HCT116 (cell line): Measurements from ENCODE around the gene C4orf54. TPM values are rescaled to one million over a fixed set of nuclear protein-coding genes. Genes with fewer than 3 reads are reported as not detected.

Experiments used
- ATAC-seq: fragments of 200-7000 bp; cut with Tn5 transposase; 2 replicates; pipeline ENCODE4 v1.9.1; 2020; ENCODE audit warnings: mild to moderate bottlenecking, moderate library complexity
- BruUV-seq: library from RNA; stranded (reverse); fragments of 400-500 nt; replicated peaks from 2 replicates; lab custom pipeline; 2021; lab: Mats Ljungman, UMichigan
- CTCF ChIA-PET: fragments of 300-600 bp; sonication (Branson Sonifier 250); formaldehyde crosslinking; loops from one replicate; lab custom pipeline; 2021; ENCODE audit warnings: antibody characterized with exemption; lab: Charles Lee
- POLR2A ChIA-PET: fragments of 300-600, 350-600 bp; sonication (Branson Sonifier 250); formaldehyde crosslinking; loops from one replicate; lab custom pipeline; 2021; ENCODE audit warnings: antibody characterized with exemption; lab: Charles Lee
- RAD21 ChIA-PET, 2 experiments: fragments of 300-600 bp; sonication (Branson Sonifier 250); formaldehyde crosslinking; loops; one replicate each; lab custom pipeline; 2023; ENCODE audit warnings: low total read pairs in 2 of 2; ENCODE audit not compliant: uncharacterized antibody in 2 of 2, unreplicated experiment in 2 of 2, low non-redundant PET in 1 of 2; lab: Charles Lee
- DNase-seq: peaks from one replicate; pipeline ENCODE4 v3.0.0-alpha.2; 2010; ENCODE audit warnings: low read depth, low spot score
- H2AFZ ChIP-seq: fragments of 200-600 bp; shearing (Covaris generic), sonication (generic); 2 replicates; pipeline ENCODE4 v1.6.1; 2017; ENCODE audit warnings: low read depth, mixed run types, mixed read lengths, antibody characterized with exemption, low read length; ENCODE audit not compliant: poor library complexity, severe bottlenecking
- H3K27ac ChIP-seq: 2 replicates; pipeline ENCODE4 v1.5.1; 2012; ENCODE audit warnings: low read depth, low read length
- H3K27me3 ChIP-seq: fragments of 200-600 bp; sonication (generic); 2 replicates; pipeline ENCODE4 v1.6.1; 2016; ENCODE audit warnings: mixed run types, low read length, mixed read lengths; ENCODE audit not compliant: insufficient read depth
- H3K36me3 ChIP-seq, 2 experiments: fragments of 200-500 bp in 1 of 2; fragments of 200-600 bp in 1 of 2; sonication (Bioruptor generic) in 1 of 2; sonication (generic) in 1 of 2; 2 replicates each; pipeline versions ENCODE4 v1.5.1 to v1.6.1; 2014 to 2016; ENCODE audit warnings: low read length in 2 of 2, inconsistent platforms in 1 of 2, mixed read lengths in 1 of 2, mixed run types in 1 of 2; ENCODE audit not compliant: insufficient read depth in 2 of 2, control insufficient read depth in 1 of 2
- H3K4me1 ChIP-seq, 2 experiments: fragments of 200-600 bp in 1 of 2; sonication (generic) in 1 of 2; 2 replicates each; pipeline versions ENCODE4 v1.5.1 to v1.6.1; 2012 to 2017; ENCODE audit warnings: low read length in 2 of 2, inconsistent platforms in 1 of 2, mild to moderate bottlenecking in 1 of 2, mixed read lengths in 1 of 2, mixed run types in 1 of 2, moderate library complexity in 1 of 2; ENCODE audit not compliant: insufficient read depth in 2 of 2, control insufficient read depth in 1 of 2
- H3K4me2 ChIP-seq: fragments of 200-600 bp; sonication (generic); 2 replicates; pipeline ENCODE4 v1.6.1; 2017; ENCODE audit warnings: mixed run types, low read length, mixed read lengths
- H3K4me3 ChIP-seq, 2 experiments: fragments of 200-600 bp in 1 of 2; sonication (generic) in 1 of 2; replicated peaks in 1 of 2; 2 replicates each; pipeline ENCODE4 v1.5.1; 2011 to 2016; ENCODE audit warnings: low read length in 2 of 2, control low read depth in 1 of 2, low read depth in 1 of 2, mild to moderate bottlenecking in 1 of 2, mixed read lengths in 1 of 2, mixed run types in 1 of 2
- H3K79me2 ChIP-seq: fragments of 200-600 bp; sonication (generic); 2 replicates; pipeline ENCODE4 v1.6.1; 2017; ENCODE audit warnings: mild to moderate bottlenecking, mixed run types, low read length, moderate library complexity, mixed read lengths; ENCODE audit not compliant: insufficient read depth
- H3K9ac ChIP-seq: fragments of 200-600 bp; sonication (generic); 2 replicates; pipeline ENCODE4 v1.6.1; 2016; ENCODE audit warnings: low read length, mixed read lengths
- H3K9me2 ChIP-seq: fragments of 200-600 bp; sonication (generic), shearing (Covaris generic); 2 replicates; pipeline ENCODE4 v1.6.1; 2017; ENCODE audit warnings: mixed run types, mild to moderate bottlenecking, moderate library complexity; ENCODE audit not compliant: insufficient read depth
- H3K9me3 ChIP-seq, 2 experiments: fragments of 200-500 bp in 1 of 2; fragments of 200-600 bp in 1 of 2; sonication (Bioruptor generic) in 1 of 2; sonication (generic) in 1 of 2; 2 replicates each; pipeline ENCODE4 v1.6.1; 2014 to 2017; ENCODE audit warnings: low read length in 2 of 2, mixed read lengths in 2 of 2, inconsistent platforms in 1 of 2, low read depth in 1 of 2, mild to moderate bottlenecking in 1 of 2, mixed run types in 1 of 2, moderate library complexity in 1 of 2; ENCODE audit not compliant: control insufficient read depth in 1 of 2, insufficient read depth in 1 of 2
- H4K20me1 ChIP-seq: fragments of 200-600 bp; sonication (generic), shearing (Covaris generic); 2 replicates; pipeline ENCODE4 v1.6.1; 2017; ENCODE audit warnings: mixed run types, mild to moderate bottlenecking, moderate library complexity; ENCODE audit not compliant: insufficient read depth
- CTCF ChIP-seq, 3 experiments: fragments of 200-600 bp in 1 of 3; sonication (generic) in 1 of 3; IDR thresholded peaks in 2 of 3; conservative IDR thresholded peaks in 1 of 3; 2 replicates each; pipeline ENCODE4 v1.5.1; 2012 to 2017; ENCODE audit warnings: low read depth in 2 of 3, low read length in 2 of 3, antibody characterized with exemption in 1 of 3, borderline replicate concordance in 1 of 3, control low read depth in 1 of 3, mild to moderate bottlenecking in 1 of 3, mixed read lengths in 1 of 3, mixed run types in 1 of 3, moderate library complexity in 1 of 3; ENCODE audit not compliant: insufficient read depth in 1 of 3
- EGR1 ChIP-seq: IDR thresholded peaks from 2 replicates; pipeline ENCODE4 v1.6.1; 2012; ENCODE audit warnings: low read depth
- ELF1 ChIP-seq: IDR thresholded peaks from 2 replicates; pipeline ENCODE4 v1.6.1; 2012; ENCODE audit warnings: low read depth, borderline replicate concordance
- EZH2phosphoT487 ChIP-seq: fragments of 200-600 bp; IDR thresholded peaks from 2 replicates; pipeline ENCODE4 v1.6.1; 2018; ENCODE audit warnings: antibody characterized with exemption, borderline replicate concordance
- RAD21 ChIP-seq: IDR thresholded peaks from 2 replicates; pipeline ENCODE4 v1.6.1; 2012; ENCODE audit warnings: low read depth, mild to moderate bottlenecking
- SP1 ChIP-seq: IDR thresholded peaks from 2 replicates; pipeline ENCODE4 v1.6.1; 2012; ENCODE audit warnings: low read depth
- SRF ChIP-seq: IDR thresholded peaks from 2 replicates; pipeline ENCODE4 v1.6.1; 2012; ENCODE audit warnings: low read depth
- ZNF274 ChIP-seq: fragments of 200-500 bp; sonication (Bioruptor generic); IDR thresholded peaks from 2 replicates; pipeline ENCODE4 v1.6.1; 2014; ENCODE audit warnings: mild to moderate bottlenecking, low read depth, low read length, inconsistent platforms
- intact Hi-C: fragments of 100-400 bp; cut with micrococcal nuclease; formaldehyde crosslinking; loops from 2 replicates; pipeline ENCODE4 v1.10.0; 2022
- total RNA-seq: library from RNA; stranded (reverse); gene quantifications from one replicate; pipeline ENCODE4 v1.2.1, GENCODE V29; 2021; ENCODE audit not compliant: unreplicated experiment
- TF ChIP-seq, protein P1 (sequence below): IDR thresholded peaks from 2 replicates; pipeline ENCODE4 v1.6.1; 2012
- TF ChIP-seq, protein P2 (sequence below): IDR thresholded peaks from 2 replicates; pipeline ENCODE4 v1.6.1; 2012; ENCODE audit warnings: low read depth
- TF ChIP-seq, protein P3 (sequence below): IDR thresholded peaks from 2 replicates; pipeline ENCODE4 v1.6.1; 2011; ENCODE audit warnings: mild to moderate bottlenecking, low read length, moderate library complexity; ENCODE audit not compliant: insufficient replicate concordance; ENCODE audit errors: extremely low read depth

C4orf54 gene
- total RNA-seq, 1 experiment from 2014 or later, result not detected

- ChIA-PET CTCF (no interaction called here), RAD21 (no interaction called here)
- no peaks in the 10 kb centered on the region for H3K36me3 ChIP-seq
Observed at GRCh38 chr4:99612704-99613103, 44.9 kb downstream of the C4orf54 start.

More at GRCh38 chr4:99612704-99613103, 44.9 kb downstream of the C4orf54 start:
- Histone ChIP-seq H3K9me3 (no peaks in the 10 kb centered on the region), H3K79me2 (no peaks in the 10 kb centered on the region), H3K9me2 (no peaks in the 10 kb centered on the region), H2AFZ (no peak overlapping the region), H3K4me1 (no peaks in the 10 kb centered on the region), H3K27ac (no peak overlapping the region), H3K9ac (no peak overlapping the region), H3K4me3 (no peak overlapping the region), H4K20me1 (no peaks in the 10 kb centered on the region), H3K27me3 (no peaks in the 10 kb centered on the region), H3K4me2 (no peak overlapping the region)
- POLR2A ChIA-PET, result no interaction called here
- ATAC-seq (no peak), DNase-seq (no peak)
- BruUV-seq, result no TSS peak
- intact Hi-C loops, result no loop called here
- no peak for TF ChIP-seq RAD21
- TF ChIP-seq SRF, result no peak
- TF ChIP-seq, protein P1, sequence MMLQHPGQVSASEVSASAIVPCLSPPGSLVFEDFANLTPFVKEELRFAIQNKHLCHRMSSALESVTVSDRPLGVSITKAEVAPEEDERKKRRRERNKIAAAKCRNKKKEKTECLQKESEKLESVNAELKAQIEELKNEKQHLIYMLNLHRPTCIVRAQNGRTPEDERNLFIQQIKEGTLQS, result no peak
- TF ChIP-seq, protein P2, sequence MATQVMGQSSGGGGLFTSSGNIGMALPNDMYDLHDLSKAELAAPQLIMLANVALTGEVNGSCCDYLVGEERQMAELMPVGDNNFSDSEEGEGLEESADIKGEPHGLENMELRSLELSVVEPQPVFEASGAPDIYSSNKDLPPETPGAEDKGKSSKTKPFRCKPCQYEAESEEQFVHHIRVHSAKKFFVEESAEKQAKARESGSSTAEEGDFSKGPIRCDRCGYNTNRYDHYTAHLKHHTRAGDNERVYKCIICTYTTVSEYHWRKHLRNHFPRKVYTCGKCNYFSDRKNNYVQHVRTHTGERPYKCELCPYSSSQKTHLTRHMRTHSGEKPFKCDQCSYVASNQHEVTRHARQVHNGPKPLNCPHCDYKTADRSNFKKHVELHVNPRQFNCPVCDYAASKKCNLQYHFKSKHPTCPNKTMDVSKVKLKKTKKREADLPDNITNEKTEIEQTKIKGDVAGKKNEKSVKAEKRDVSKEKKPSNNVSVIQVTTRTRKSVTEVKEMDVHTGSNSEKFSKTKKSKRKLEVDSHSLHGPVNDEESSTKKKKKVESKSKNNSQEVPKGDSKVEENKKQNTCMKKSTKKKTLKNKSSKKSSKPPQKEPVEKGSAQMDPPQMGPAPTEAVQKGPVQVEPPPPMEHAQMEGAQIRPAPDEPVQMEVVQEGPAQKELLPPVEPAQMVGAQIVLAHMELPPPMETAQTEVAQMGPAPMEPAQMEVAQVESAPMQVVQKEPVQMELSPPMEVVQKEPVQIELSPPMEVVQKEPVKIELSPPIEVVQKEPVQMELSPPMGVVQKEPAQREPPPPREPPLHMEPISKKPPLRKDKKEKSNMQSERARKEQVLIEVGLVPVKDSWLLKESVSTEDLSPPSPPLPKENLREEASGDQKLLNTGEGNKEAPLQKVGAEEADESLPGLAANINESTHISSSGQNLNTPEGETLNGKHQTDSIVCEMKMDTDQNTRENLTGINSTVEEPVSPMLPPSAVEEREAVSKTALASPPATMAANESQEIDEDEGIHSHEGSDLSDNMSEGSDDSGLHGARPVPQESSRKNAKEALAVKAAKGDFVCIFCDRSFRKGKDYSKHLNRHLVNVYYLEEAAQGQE, result no peak
- TF ChIP-seq ZNF274, result no peak
- no peak for TF ChIP-seq ELF1
- TF ChIP-seq EGR1, result no peak
- TF ChIP-seq CTCF (IDR thresholded peaks at IDR 0.05 in 2 of 3, conservative IDR thresholded peaks at IDR 0.05 in 1 of 3; ENCODE audit: borderline replicate concordance in 1 of 3, insufficient read depth in 1 of 3, low read depth in 2 of 3, low read length in 2 of 3), result no peak
- TF ChIP-seq, protein P3, sequence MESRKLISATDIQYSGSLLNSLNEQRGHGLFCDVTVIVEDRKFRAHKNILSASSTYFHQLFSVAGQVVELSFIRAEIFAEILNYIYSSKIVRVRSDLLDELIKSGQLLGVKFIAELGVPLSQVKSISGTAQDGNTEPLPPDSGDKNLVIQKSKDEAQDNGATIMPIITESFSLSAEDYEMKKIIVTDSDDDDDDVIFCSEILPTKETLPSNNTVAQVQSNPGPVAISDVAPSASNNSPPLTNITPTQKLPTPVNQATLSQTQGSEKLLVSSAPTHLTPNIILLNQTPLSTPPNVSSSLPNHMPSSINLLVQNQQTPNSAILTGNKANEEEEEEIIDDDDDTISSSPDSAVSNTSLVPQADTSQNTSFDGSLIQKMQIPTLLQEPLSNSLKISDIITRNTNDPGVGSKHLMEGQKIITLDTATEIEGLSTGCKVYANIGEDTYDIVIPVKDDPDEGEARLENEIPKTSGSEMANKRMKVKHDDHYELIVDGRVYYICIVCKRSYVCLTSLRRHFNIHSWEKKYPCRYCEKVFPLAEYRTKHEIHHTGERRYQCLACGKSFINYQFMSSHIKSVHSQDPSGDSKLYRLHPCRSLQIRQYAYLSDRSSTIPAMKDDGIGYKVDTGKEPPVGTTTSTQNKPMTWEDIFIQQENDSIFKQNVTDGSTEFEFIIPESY, result no peak
- TF ChIP-seq EZH2phosphoT487, result no peak
- TF ChIP-seq SP1, result no peak
